Sigmoid colon (tissue), 4 donors: ENCODE measurements around the gene MEP1B.

ENCODE experiments used
- CTCF ChIP-seq, 4 experiments: fragments of 450-650 bp in 3 of 4; fragments of 200-600 bp in 1 of 4; IDR thresholded peaks; one replicate each; pipeline ENCODE4 v1.5.1; 2016 to 2019; ENCODE audit warnings: antibody characterized with exemption in 4 of 4, mild to moderate bottlenecking in 3 of 4, moderate library complexity in 2 of 4
- POLR2A ChIP-seq, 2 donors: fragments of 450-650 bp; IDR thresholded peaks; one replicate each; pipeline ENCODE4 v1.6.1; 2016; ENCODE audit warnings: antibody characterized with exemption in 2 of 2, mild to moderate bottlenecking in 2 of 2, moderate library complexity in 2 of 2
- POLR2AphosphoS5 ChIP-seq, 4 donors: sonication (generic); formaldehyde crosslinking; IDR thresholded peaks; one replicate each; pipeline ENCODE4 v1.6.1; 2017; ENCODE audit warnings: antibody characterized with exemption in 4 of 4

GRCh38 chr18:32242395-32242794 is 52.6 kb downstream of the MEP1B start:
- TF ChIP-seq CTCF (IDR thresholded peaks at IDR 0.05) (no peak), POLR2A (IDR thresholded peaks at IDR 0.05) (no peak), POLR2AphosphoS5 (IDR thresholded peaks at IDR 0.05) (no peak)
